UCSD-AML1 (cell line): ENCODE results near the gene SAMD13.

ENCODE experiments used
- DNase-seq: peaks from one replicate; lab custom pipeline; 2025; ENCODE audit not compliant: unreplicated experiment; lab: John Stamatoyannopoulos, UW

Gene SAMD13, protein sequence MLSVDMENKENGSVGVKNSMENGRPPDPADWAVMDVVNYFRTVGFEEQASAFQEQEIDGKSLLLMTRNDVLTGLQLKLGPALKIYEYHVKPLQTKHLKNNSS

DNA sequence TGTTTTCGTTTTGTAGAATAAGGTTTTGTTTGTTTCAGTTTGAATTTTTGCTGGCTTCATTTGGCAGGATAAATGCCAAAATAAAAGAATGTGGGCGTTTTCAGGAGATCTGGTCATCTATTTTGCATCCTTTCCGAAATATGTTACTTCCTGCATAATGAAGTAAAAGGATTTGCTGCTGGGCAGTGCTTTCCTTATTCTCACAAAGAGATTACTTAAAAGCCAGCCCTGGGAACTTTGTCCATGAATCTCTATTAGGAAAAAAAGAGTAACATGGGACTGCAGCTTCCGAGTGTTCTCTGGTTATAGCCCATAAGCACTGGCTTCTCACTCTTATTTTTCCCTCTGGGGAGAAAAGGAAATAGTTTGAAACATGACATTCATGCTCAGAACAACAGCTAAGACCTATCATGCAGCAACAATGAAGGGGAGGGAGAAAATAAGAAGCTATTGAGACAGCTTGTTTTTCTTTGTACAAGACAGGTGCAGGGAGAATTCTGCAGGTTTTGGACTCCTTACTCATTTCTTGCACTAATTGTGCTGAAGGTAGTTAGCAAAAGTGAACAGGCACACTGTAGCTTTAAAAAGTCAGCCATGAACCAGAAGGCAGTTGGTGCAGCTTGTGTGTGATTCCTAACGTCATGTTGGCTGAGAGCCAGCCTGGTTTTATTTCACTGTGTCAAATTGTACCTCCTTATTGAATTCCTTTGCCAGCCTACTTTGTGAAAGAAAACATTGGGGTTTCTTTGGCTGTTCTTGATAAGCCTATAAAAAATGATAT is at the start of gene SAMD13:
Gene SAMD13 (plus strand): TSS at position 705 of the 781 bp plus-strand sequence. CDS start 1,527 bp downstream, outside the sequence.
- DNase-seq = no peak

DNA sequence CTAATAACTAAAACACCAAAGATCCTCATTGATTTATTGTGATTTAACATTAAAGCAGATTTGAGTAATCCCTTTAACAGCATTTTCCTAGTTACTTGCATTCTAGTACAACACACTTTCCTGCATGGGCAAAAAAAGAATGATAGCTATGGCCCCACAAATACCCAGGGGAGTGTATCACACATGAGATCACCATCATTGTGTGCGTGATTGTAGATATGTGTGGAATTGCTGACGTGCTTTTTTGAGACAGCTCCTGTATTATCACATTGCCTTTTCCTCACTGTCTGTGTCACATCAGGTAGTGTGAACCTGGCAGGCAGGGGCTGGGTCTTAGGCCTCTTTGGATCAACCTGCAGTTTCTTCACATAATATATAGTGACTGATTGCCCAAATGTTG is 48.5 kb upstream of the SAMD13 start:
- no peak for DNase-seq

DNA sequence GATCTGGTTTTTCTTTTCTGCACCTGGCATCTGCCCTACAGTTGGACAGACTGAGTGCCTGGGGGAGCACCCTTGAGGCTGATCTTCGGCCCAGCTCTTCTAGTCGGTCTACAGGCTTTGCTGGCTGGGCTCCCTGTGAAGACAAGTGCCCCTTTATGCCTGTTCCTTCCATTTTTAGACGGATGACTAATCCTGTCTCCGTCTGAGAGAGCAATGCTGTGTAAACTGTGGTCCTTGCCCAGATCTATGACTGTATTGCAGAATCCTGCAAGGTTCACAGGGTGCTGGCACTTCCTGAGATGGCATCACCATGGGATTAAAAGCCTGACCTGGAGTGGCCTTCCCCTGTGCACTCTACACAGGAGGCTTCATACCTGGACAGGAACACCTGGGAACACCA is 47.6 kb upstream of the SAMD13 start:
- no peak for DNase-seq

DNA sequence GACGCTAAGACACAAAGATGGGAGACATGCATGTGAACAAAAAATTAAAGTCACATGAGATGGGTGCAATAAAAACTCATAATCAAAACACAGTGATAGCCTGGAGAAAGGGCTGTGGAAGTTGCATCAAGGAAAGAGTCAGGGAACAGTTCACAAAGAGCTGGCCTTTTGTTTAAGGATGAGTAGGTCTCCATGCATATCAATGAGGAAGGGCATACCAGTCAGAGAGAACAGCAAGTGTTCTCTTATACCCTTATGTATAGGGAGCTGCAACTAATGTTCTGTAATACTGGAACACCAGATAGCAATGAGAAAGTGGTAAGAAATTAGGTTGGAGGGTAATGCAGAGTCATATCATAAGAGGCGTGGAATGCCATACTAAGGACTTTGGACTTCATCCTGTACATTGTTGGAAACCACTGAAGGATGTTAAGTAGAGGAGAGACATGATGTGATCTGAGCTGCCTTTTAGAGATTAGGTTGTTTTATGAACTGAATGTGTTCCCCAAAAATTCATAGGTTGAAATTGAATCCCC is 46.7 kb upstream of the SAMD13 start:
- no peak for DNase-seq

DNA sequence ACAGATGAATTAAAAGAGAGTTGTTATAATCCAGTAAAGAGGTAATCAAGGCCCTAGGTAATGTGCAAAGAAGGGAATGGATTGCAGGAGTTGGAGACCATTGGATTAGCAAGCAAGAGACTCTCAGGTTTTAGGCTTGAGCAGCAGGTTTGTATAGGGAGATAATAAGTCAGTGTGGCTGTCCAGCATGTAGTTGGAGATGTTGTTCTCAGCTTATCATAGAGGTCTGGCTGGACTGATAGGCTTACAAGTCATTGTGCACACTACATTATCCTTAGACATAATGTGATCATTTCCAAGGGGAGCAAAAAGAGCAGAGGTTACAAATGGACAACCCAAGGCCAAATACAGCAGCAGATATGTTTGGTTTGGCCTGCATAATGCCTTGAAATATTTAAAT is 45.9 kb upstream of the SAMD13 start:
- no peak for DNase-seq

DNA sequence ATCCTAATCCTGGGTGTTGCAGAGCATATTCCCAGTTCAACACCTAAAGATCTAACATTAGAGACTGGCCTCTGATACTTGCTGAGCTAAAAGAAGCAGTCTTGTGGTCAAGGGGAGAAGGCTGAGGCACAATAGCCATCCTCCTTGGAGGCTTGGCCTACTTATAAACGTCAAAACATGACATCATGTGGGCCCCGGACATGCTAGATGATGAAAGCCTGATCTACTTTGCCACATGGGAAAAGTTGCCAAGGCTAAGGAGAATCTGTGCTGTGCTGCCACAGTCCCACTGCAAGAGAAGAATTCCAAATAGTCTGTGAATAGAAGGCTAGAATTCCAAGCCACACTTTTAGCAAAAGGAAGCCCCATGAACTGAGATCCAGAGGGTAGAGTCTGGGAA is 43.9 kb upstream of the SAMD13 start:
- no peak for DNase-seq

DNA sequence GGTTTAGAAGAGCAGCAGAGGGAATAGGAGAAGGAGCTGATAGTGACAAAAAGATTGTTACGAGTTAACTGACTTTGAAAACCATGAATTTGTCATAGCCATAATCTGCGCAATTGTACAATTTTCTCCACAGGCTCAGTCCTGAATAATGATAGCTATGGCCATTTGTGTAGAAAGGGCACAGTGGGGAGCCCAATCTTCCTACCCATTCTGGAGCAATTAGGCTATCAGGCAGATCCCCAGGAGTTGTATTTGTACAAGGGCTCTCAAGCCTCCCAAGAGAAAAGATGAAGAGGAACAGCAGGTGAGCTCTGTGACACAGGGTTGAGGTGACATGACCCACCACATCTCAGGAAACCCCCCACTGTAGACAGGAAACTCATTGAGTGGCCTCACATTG is 42.1 kb upstream of the SAMD13 start:
- no peak for DNase-seq

DNA sequence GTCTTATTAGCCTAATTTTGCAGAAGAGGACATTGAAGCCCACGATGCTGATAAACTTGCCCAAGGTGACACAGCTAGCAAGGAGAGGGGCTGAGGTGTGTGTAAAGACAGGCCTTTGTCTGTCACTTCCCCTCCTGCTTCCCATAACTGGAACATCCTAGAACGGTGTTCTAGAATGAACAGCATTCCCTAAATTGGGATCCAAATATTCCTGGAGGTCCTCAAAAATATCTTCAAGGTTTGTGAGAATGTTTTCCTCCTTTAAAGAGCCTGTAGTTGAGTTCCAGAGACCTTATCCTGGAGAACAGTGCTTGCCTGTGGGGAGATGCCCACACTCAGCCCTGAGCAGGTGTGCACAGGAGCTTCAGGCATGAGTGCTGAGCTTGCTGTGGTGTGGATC is 41.5 kb upstream of the SAMD13 start:
- DNase-seq = no peak

DNA sequence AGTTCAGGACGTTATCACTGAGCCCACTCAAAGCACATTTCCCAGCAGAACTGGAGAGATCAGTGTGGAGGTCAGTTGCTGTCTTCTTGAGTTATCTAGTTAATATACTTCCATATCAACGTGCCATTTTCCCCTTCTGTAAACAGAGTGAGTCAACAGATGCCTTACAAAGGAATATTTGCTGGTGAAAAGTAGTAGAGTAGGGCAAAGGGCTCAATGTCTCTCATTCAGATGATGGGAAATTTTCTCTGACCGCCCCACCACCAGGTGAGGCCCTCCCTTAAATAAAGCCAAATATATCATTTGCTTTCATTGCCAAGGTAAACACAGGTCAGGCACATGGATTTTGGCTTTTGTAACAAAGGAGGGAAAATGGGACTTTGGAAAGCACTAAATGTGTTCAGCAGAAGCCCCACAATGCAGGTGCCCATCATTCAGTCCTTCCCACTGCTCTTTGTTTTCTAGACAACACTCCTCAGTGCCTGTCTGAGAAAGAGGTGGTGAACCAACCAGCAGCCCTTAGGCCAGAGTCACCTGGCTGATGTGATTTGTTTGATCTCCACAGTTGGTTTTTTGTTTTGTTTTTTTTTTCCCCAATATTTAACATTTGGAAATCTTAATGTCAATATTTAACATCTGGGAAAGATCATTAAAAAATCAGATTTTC is 40.5 kb upstream of the SAMD13 start:
- no peak for DNase-seq

DNA sequence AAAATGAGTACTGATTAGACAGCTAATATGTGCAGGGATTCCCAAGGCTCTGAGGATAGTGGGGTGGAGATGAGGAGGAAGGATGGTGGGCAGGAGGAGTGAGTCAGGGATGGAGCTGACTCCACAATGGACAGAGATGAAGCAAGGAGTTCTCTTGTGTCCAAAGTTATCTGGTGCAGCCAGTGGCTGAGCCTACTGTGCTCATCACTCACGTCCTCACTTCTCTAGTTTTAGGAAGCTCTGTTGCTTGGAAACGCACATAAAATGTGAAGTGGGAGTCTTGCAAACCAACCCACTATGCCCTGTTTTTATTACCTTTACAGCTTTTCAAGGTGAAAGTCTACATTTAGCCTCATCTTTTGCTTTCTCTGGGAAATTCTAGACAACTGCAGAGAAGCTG is 36.5 kb upstream of the SAMD13 start:
- no peak for DNase-seq

DNA sequence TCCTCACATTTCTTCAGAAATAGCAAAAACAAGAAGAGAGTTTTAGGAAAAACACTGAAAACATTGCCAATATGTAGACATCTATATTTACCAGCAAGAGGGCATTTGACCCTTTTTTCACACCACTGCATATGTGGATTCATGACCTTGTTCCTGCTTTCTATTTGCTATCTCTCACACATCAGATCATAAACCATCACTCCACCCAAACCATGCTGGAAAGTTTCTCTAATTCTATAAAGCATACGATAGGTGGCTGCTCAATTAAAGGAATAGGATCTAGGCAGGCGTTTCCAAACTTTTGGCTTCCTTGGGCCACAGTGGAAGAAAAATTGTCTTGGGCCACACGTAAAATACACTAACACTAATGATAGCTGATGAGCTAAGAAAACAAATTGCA is 35.6 kb upstream of the SAMD13 start:
- DNase-seq = no peak

DNA sequence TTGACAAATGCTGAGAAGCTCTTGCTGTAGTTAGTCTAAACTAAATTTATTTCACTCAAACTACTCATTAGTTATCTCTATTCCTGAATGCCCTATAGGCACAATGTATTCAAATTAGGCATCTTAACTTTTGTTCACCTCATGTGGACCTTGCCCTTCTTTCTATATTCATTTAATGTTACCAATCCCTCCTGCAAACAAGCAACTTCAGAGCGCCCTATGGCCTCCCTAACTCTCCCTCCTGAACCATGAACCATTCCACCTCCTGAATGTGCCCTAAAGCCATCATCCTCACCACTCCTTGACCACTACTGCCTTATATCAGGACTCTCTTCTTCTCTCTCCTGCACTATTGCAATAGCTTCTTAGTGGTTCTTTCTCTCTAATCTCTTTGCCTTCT is 34.8 kb upstream of the SAMD13 start:
- DNase-seq = no peak

DNA sequence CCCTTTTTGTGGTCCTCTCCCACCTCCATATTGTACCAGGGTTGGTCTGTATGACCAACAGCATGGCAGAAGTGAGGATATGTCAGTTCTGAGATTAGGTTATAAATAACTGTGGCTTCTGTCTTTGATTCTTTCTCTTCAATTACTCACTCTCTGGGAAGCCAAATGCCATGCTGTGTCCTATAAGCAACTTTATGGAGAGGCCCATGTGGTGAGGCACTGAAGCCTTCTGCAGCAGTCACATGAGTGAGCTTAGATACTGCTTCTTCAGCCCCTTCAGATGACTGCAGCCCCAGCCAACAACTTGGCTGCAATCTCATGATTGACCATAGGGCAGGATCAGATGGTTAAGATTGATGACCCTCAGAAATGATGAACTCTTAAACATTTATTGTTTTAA is 34.0 kb upstream of the SAMD13 start:
- DNase-seq = no peak

DNA sequence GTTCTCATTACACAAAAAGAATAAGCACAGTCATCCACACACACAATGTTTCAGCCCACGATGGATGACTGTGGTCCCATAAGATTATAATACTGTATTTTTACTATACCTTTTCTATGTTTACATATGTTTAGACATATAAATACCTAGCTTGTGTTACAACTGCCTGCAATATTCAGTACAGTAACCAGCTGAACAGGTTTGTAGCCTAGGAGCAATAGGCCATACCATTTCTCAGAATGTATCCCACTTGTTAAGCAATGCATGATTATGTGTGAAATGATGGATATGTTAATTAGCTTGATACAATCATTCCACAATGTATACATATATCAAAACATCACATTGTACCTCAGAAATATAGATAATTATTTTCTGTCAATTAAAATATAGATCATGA is 33.2 kb upstream of the SAMD13 start:
- no peak for DNase-seq

DNA sequence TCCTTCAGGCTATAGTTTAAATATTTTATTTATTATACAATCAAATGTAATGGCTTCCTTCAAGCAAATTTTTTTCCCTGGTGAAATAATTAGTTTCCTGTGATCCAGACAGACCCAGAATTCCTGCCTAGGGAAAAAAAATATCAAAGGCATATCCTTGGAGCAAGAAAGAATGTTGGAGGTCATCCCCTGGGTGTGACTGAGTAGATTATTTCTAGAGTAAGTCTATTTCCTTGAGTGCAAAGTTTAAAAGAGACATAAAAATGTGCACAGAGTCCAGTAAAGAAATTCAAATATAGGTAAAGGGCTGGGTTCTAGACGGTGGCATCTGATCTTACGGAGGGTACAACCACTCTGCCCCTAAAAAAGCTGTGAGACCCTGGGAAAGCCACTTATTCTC is 32.2 kb upstream of the SAMD13 start:
- DNase-seq = no peak

DNA sequence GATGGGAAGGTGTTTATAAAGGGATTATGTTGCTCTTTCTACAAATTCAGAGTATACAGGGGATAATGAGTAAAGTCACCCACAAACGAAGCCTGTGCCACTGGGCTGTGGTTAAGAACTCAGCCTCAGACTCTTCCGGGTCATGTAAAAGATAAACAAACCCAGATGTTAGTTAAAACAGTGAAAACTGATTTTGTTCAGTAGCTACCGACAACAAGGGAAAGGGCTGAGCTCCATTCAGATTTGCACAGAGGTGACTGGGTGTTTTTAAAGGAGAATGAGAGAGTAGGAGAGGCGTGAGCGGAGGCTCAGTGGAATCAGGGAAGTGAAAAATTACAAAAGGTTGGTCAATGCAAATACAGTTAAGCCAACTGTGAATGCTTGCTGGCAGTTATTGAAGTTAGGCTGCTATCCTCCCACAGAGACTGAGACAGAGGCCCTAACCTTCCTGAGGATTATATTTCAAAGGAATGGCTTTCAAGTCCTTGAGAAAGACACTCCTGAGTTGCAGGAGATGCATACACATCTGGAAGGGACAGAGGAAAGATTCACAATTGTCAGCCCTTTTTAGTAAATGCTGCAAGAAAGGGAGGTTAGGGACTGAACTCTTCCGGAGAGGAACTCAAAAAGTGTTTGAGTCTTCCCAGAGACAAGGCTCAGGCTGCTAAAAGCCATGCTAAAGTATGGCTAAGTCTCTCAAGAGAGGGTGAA is 29.9 kb upstream of the SAMD13 start:
- DNase-seq = no peak

DNA sequence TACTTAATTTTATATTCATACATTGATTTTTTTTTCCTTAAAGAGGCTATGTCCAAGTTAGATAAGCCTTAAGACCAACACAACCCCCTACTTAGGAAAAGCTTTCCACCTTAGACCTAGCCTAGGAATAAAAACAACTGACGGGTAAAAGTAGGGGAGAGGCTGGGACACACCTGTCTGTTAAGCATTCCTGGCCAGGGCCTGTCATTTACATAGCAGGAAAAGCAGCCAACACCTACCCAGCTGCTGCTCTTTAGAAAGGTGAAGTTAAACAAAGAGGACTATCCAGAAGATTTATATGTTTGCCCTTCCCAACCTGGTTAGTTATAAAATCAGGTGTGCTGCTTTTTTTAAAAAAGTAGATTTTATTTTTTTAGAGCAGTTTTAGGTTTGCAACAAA is 29.1 kb upstream of the SAMD13 start:
- DNase-seq = no peak

DNA sequence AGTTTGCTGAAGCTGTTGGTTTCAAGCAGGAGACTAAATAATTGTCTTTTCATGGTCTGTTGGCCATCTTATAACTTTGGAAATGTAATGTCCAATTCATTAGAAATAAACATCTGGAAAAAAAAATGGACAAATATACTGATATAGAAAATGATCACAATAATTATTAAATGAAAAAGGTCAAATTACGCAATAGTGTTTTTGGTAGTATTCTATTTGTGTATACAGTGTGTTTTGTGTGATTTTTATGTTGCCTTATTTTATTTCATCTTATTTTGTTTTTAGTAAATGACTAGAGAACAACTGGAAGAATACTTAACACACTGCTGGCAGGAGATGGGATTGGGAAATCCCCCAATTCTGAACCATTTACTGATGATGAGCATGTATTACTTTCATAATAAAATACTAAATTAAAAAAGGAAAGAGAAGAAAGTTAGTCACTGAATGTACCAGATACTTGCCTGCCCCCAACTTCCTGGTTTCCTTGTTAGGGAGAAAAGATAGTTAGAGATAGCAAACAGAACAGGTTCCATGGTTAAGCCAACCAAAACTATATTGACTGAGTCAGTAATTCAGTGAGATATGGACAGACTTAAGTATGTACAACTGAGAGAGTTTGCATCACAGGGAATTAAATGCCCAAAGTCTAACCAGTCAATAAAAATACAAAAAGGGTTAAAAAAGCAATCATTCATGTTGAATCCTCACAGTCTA is 24.0 kb upstream of the SAMD13 start:
- DNase-seq = no peak

DNA sequence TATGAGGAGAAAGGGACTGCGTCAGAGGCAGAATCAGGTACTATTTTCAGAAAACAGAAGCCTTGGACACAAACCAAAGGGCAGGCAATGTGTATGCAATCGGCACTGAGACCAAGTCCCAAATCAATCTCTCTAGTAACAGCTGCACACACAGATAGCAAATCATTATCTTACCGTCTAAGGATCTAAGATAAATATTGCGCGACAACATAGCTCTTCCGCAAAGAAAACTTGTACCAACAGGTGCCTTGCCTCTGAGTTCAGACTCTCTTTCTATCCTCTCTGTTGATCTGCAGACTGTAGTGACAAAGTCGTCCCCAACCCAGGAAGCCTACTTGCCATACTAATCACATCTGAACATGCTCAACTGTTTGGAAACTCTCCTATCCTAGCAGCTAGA is 22.6 kb upstream of the SAMD13 start:
- DNase-seq = no peak

DNA sequence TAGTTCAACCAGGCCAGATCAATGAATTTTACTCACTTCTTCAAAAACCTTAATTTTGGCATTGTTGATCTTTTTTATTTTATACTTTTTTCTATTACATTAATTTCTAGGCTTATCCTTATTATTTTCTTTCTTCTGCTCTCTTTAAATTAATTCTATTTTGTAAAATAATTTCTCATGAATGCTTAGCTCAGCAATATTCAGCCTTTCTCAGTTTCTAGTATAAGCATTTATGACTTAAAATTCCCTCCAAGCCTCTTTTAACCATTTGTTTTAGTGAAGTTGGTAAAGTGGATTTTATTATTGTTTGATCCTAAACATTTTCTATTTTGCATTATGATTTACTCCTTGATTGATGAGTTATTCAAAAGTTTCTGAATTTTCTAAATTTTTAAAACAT is 20.6 kb upstream of the SAMD13 start:
- no peak for DNase-seq

DNA sequence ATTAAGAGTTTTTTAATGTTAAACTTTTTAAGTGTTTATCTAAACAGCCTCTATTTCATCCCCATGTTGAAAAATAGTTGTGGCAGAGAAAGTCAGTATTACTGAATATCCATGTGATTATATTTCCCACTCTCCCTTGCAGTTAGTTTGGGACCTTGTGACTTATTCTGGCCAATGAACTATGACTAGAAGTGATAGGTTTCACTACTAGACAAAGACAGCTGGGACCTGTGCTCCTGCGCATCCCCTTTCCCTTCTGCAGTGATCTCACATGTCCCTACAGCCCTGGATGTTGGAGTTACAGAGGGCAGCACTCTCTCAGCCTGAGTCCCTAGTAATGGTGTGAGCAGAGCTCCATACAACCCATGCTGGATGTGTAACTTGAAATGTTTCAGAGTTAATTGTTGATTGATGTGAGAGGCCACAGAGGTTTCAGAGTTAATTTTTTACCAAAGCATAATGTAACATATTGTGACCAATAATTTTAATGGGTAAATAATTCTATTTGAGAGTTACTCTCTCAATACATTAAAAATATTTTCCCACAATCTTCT is 18.7 kb upstream of the SAMD13 start:
- no peak for DNase-seq
